Measurements from ENCODE around the gene CDH13. TPM values are rescaled to one million over a fixed set of nuclear protein-coding genes. Genes with fewer than 3 reads are reported as not detected.
"Not testable (repeated sequence)": the region's sequence is repeated elsewhere in the genome, so short reads cannot be mapped to it uniquely, and the experiment has no call there.

CDH13 gene
- total RNA-seq, 2 experiments from 2014 or later, result not detected

GRCh38 chr16:82917886-82918595, 291.3 kb downstream of the CDH13 start:
- DNase-seq (ENCODE audit: low spot score), result no peak
- no peaks in the 10 kb centered on the region for H3K36me3 ChIP-seq (ENCODE audit: insufficient read depth, low read length)
- POLR2A ChIA-PET, result no interaction called here
- CTCF ChIA-PET (ENCODE audit: unreplicated experiment), result no interaction called here
- H3K9me3 ChIP-seq (ENCODE audit: low read length), result no peaks in the 10 kb centered on the region
- no peak overlapping the region for H3K27ac ChIP-seq (ENCODE audit: low read depth, low read length, poor library complexity, severe bottlenecking)
- intact Hi-C loops (cut with micrococcal nuclease; ENCODE audit: unreplicated experiment), result no loop called here
- H2AFZ ChIP-seq (ENCODE audit: low read length), result no peak overlapping the region
- H3K9me2 ChIP-seq (ENCODE audit: insufficient read depth, low read length), result no peaks in the 10 kb centered on the region
- H3K4me1 ChIP-seq (ENCODE audit: insufficient read depth, low read length, poor library complexity, severe bottlenecking), result no peaks in the 10 kb centered on the region
- H4K20me1 ChIP-seq (ENCODE audit: insufficient read depth, low read length), result no peaks in the 10 kb centered on the region
- TF ChIP-seq EZH2phosphoT487 (IDR thresholded peaks at IDR 0.05; ENCODE audit: borderline replicate concordance, low read depth, low read length) (no peak), CTCF (conservative IDR thresholded peaks at IDR 0.05; ENCODE audit: low read length) (no peak)
- no TSS peak for BruUV-seq (replicated peaks)
- H3K4me2 ChIP-seq (ENCODE audit: low read length), result no peak overlapping the region
- no peak overlapping the region for H3K4me3 ChIP-seq (ENCODE audit: low read depth, low read length, poor library complexity, severe bottlenecking)
- no peaks in the 10 kb centered on the region for H3K79me2 ChIP-seq (ENCODE audit: insufficient read depth, low read depth, low read length)

- H3K9me3 ChIP-seq (ENCODE audit: low read length), result no peaks in the 10 kb centered on the region
- H3K4me2 ChIP-seq (ENCODE audit: low read length), result no peak overlapping the region
- no peaks in the 10 kb centered on the region for H3K9me2 ChIP-seq (ENCODE audit: insufficient read depth, low read length)
- no peak overlapping the region for H2AFZ ChIP-seq (ENCODE audit: low read length)
- no peak for DNase-seq (ENCODE audit: low spot score)
- no peaks in the 10 kb centered on the region for H3K36me3 ChIP-seq (ENCODE audit: insufficient read depth, low read length)
- POLR2A ChIA-PET, result interaction anchor here (0.5 kb wide), 1 partner anchor 30 kb away, joined by 4 read pairs; no protein-coding TSS in a partner anchor
- TF ChIP-seq EZH2phosphoT487 (IDR thresholded peaks at IDR 0.05; ENCODE audit: borderline replicate concordance, low read depth, low read length) (no peak), CTCF (conservative IDR thresholded peaks at IDR 0.05; ENCODE audit: low read length) (no peak)
- CTCF ChIA-PET (ENCODE audit: unreplicated experiment), result no interaction called here
- no peaks in the 10 kb centered on the region for H3K79me2 ChIP-seq (ENCODE audit: insufficient read depth, low read depth, low read length)
- no peak overlapping the region for H3K4me3 ChIP-seq (ENCODE audit: low read depth, low read length, poor library complexity, severe bottlenecking)
- no peaks in the 10 kb centered on the region for H4K20me1 ChIP-seq (ENCODE audit: insufficient read depth, low read length)
- H3K4me1 ChIP-seq (ENCODE audit: insufficient read depth, low read length, poor library complexity, severe bottlenecking), result no peaks in the 10 kb centered on the region
- no TSS peak for BruUV-seq (replicated peaks)
- intact Hi-C loops (cut with micrococcal nuclease; ENCODE audit: unreplicated experiment), result no loop called here
- no peak overlapping the region for H3K27ac ChIP-seq (ENCODE audit: low read depth, low read length, poor library complexity, severe bottlenecking)
These were observed 297.5 kb downstream of the CDH13 start for GRCh38 chr16:82924075-82924854.

GRCh38 chr16:82926500-82926899, 299.7 kb downstream of the CDH13 start:
- Histone ChIP-seq H3K79me2 (ENCODE audit: insufficient read depth, low read depth, low read length) (no peaks in the 10 kb centered on the region), H3K4me2 (ENCODE audit: low read length) (no peak overlapping the region), H3K4me3 (ENCODE audit: low read depth, low read length, poor library complexity, severe bottlenecking) (no peak overlapping the region), H2AFZ (ENCODE audit: low read length) (no peak overlapping the region), H3K9me2 (ENCODE audit: insufficient read depth, low read length) (no peaks in the 10 kb centered on the region), H3K9me3 (ENCODE audit: low read length) (no peaks in the 10 kb centered on the region), H3K4me1 (ENCODE audit: insufficient read depth, low read length, poor library complexity, severe bottlenecking) (no peaks in the 10 kb centered on the region), H4K20me1 (ENCODE audit: insufficient read depth, low read length) (no peaks in the 10 kb centered on the region), H3K27ac (ENCODE audit: low read depth, low read length, poor library complexity, severe bottlenecking) (no peak overlapping the region), H3K36me3 (ENCODE audit: insufficient read depth, low read length) (no peaks in the 10 kb centered on the region)
- intact Hi-C loops (cut with micrococcal nuclease; ENCODE audit: unreplicated experiment), result no loop called here
- no TSS peak for BruUV-seq (replicated peaks)
- TF ChIP-seq EZH2phosphoT487 (IDR thresholded peaks at IDR 0.05; ENCODE audit: borderline replicate concordance, low read depth, low read length) (no peak), CTCF (conservative IDR thresholded peaks at IDR 0.05; ENCODE audit: low read length) (no peak)
- ChIA-PET CTCF (ENCODE audit: unreplicated experiment) (no interaction called here), POLR2A (no interaction called here)
- DNase-seq (ENCODE audit: low spot score), result no peak

GRCh38 chr16:82933933-82934332, 307.2 kb downstream of the CDH13 start:
- H3K4me1 ChIP-seq (ENCODE audit: insufficient read depth, low read length, poor library complexity, severe bottlenecking); CTCF ChIA-PET (ENCODE audit: unreplicated experiment); POLR2A ChIA-PET; H4K20me1 ChIP-seq (ENCODE audit: insufficient read depth, low read length); H3K79me2 ChIP-seq (ENCODE audit: insufficient read depth, low read depth, low read length); H3K9me2 ChIP-seq (ENCODE audit: insufficient read depth, low read length); H3K4me2 ChIP-seq (ENCODE audit: low read length); BruUV-seq (replicated peaks); intact Hi-C loops (cut with micrococcal nuclease; ENCODE audit: unreplicated experiment); H3K36me3 ChIP-seq (ENCODE audit: insufficient read depth, low read length); H2AFZ ChIP-seq (ENCODE audit: low read length); H3K27ac ChIP-seq (ENCODE audit: low read depth, low read length, poor library complexity, severe bottlenecking); H3K4me3 ChIP-seq (ENCODE audit: low read depth, low read length, poor library complexity, severe bottlenecking); DNase-seq (ENCODE audit: low spot score); H3K9me3 ChIP-seq (ENCODE audit: low read length): not testable (repeated sequence)

All from OCI-LY7 (cell line).